TTC549 (cell line): ENCODE data around the gene FUT2.
A peak's percentile ranks its signal among the peaks of the same experiment; 100 is the strongest.
"Not testable (repeated sequence)": the region's sequence is repeated elsewhere in the genome, so short reads cannot be mapped to it uniquely, and the experiment has no call there.

ENCODE experiments used
- FAIRE-seq: peaks from 2 replicates; lab custom pipeline; 2012; peaks lifted over from hg19 to GRCh38; lab: Jason Lieb, UNC

FUT2 gene

GRCh38 chr19:48695743-48696352 lies at the start of gene FUT2:
Gene FUT2, plus strand, starts transcription at chr19:48695971. Its CDS starts 6,986 bp downstream, at chr19:48702957.
- FAIRE-seq = no peak

GRCh38 chr19:48646001-48646721 lies 49.6 kb upstream of the FUT2 start, which contains the start of gene CA11:
Gene CA11, minus strand, starts transcription at chr19:48646187. Its CDS starts 555 bp downstream, at chr19:48645632.
- FAIRE-seq = no peak

DNA sequence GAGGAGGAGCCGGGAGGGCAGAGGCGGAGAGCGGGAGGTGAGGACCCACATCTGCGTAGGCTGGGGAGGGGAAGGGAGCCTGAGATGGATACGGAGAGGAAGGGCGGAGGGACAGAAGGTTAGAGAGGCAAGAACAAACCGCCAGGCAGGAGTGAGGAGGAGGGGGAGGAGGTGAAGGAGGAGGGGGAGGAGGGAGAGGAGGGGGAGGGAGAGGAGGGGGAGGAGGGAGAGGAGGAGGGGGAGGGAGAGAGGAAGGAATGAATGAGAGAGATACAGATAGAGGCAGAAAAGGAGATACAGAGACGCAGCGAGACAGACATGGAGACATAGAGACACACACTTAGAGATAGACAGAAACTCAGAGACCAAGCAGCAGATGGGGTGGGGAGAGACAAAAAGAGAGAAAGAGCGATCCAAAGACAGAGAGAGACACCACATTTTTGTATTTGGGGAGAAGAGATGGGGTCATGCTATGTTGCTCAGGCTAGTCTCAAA lies 49.0 kb upstream of the FUT2 start:
- FAIRE-seq = no peak

DNA sequence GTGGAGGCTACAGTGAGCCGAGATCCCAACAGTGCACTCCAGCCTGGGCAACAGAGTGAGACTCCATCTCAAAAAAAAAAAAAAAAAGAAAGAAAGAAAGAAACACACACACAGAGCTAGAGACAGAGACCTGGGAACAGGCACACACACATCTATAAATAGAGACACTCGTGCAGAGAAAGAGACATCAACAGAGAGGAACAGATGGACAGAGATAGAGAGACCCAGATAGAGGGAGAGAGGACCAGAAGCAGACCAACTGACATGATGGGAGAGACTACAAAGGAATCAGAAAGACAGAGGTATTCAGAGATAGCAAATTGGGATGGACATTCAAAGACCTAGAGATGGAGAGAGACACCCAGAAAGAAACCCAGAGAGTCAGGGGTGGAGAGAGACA lies 47.6 kb upstream of the FUT2 start:
- FAIRE-seq = no peak

DNA sequence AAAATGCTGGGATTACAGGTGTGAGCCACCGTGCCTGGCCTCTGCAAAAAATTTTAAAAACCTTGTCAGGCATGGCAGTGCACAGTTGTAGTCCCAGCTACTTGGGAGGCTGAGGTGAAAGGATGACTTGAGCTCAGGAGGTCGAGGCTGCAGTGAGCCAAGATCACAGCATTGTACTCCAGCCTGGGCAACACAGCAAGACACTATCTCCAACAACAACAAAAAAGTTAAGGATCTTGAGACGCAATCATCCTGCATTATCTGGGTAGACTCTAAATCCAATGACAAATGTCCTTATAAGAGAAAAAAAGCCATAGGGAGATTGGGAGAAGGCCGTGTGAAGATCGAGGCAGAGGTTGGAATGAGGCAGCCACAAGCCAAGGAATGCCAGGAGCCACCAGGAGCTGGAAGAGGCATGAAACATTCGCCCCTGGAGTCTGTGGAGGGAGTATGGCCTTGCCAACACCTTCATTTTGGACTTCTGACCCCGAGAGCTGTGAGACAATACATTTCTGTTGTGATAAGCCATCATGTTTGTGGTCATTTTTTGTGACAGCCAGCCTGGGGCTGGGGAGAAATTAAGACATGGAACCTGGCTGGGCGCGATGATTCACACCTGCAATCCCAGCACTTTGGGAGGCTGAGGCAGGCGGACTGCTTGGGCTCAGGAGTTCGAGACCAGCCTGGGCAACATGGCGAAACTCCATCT lies 44.6 kb upstream of the FUT2 start:
- no peak for FAIRE-seq

DNA sequence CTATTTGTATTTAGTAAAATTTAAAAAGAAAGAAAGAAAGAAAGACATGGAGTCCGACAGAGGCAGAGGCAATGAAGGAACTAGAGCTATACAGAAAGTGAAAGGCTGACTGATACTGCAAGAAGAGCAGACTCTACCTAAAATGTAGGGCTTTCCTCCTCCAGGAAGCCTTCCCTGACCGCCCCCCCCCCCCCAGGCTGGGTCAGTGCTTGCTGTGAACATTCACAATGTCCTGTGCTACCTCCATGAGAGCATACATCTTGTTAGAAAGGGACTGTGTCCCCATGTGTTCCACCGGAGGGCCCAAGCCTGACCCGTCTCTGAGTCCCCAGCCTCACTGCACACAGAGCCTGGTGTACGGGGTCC lies 44.1 kb upstream of the FUT2 start:
- FAIRE-seq = no peak

- FAIRE-seq = no peak
Observed at GRCh38 chr19:48654299-48655059, 41.3 kb upstream of the FUT2 start.

DNA sequence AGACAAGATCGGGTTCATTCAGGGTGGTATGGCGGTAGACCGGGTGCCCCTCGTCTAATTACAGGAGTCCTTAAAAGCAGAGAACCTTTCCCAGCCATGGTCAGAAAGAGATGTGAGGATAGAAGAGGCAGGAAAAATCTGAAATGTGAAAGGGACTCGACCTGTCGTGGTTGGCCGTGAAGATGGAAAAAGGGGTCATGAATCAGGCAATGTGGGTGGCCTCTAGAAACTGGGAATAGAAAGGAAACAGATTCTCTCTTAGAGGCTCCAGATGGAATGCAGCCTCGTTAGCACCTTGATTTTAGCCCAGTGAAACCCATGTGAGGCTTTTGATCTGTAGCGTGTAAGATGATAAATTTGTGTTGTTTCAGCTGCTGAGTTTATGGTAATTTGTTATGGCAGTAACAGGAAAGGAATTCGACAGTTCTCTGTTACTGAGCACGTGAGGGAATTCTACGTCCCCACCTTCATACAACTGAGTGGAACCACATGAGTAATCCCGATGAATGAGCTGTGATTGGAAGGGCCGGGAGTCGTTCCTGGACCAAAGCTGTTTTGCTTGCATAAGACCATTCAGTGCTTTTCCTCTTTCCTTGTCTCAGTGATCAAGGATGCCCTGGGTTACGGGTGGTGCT lies 38.8 kb upstream of the FUT2 start:
- no peak for FAIRE-seq

- FAIRE-seq = not testable (repeated sequence)
Observed at GRCh38 chr19:48657828-48658227, 37.9 kb upstream of the FUT2 start.

DNA sequence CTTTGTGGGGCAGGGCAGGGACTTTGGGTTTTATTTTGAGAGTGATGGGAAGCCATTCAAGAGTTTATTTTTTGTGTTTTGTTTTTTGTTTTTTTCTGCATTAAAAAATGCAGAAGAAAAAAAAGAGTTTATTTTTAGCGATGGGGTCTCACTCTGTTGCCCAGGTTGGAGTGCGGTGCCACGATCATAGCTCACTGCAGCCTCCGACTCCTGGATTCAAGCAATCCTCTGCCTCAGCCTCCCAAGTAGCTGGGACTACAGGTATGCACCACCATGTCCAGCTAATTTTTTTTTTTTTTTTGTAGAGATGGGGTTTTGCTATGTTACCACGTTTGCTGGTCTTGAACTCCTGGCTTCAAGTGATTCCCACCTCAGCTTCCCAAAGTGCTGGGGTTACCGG lies 37.3 kb upstream of the FUT2 start:
- no peak for FAIRE-seq

DNA sequence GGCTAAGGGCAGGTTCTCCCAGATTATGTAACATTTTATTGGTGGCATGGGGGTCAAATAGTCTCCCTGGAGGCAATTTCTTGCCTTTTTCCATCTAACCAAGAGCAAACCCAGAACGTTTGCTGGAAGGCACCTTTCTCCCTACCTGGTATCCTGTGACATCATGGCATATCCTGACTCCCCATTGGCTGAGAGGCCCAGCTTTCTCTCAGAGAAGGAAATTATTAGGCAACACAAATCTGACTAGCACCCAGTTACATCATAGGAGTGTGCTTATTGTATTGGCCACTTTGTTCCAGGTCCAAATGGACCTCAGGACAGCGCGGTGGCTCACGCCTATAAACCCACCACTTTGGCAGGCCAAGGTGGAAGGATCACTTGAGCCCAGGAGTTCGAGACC lies 36.0 kb upstream of the FUT2 start:
- no peak for FAIRE-seq

GRCh38 chr19:48660852-48661710 lies 34.7 kb upstream of the FUT2 start:
- FAIRE-seq = peak; percentile 99

GRCh38 chr19:48661711-48662090 lies 34.1 kb upstream of the FUT2 start:
- FAIRE-seq = no peak

GRCh38 chr19:48663667-48664066 lies 32.1 kb upstream of the FUT2 start:
- no peak for FAIRE-seq

DNA sequence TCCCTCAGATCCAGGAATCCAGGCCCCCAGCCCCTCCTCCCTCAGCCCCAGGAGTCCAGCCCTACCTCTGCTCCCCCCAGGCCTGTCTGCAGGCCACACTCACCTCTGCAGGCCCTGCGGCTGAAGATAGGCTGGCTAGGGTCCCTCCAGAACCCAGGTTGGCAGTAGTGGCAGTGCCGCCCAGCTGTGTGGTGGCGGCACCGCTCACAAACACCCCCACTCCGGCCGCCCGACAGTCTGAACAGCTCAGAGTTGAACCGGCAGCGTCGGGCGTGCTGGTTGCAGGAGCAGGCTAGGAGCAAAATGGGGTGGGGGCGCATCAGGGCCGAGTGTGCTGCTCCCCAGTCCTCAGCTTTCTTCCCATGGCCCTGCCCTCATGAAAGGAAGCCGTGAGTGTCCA lies 31.3 kb upstream of the FUT2 start:
- FAIRE-seq = no peak

DNA sequence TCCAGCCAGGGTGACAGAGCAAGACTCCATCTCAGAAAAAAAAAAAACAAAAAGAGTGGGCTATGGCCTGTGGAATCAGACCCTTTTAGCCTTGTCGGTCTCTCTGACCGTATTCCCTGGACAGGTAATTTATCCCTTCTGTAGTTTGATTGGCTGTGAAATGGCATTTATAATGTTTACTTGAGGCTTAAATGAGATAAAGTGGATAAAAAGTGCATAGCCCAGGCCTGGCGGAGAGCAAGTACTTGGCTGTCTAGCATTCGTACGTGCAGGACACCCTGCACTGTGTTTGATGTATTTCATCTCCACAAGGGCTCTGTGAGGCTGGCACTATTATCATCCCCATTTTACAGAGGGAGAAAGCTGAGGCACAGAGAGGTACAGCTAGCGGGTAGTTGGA lies 30.0 kb upstream of the FUT2 start:
- FAIRE-seq = no peak

- FAIRE-seq = no peak
Observed at GRCh38 chr19:48668332-48668731, 27.4 kb upstream of the FUT2 start.

DNA sequence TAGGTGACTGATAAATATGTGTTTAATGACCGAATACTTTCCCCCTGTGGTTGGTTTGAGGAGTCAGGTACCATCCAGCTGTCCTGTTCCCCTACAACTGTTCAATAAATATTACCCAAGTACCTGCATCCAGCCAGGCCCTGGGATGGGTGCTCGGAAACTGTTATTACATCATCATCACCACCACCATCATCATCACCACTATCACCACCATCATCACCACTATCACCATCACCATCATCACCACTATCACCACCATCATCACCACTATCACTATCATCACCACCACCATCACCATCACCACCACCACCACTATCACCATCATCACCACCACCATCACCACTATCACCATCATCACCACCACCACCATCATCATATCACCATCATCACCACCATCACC lies 27.0 kb upstream of the FUT2 start:
- no peak for FAIRE-seq

DNA sequence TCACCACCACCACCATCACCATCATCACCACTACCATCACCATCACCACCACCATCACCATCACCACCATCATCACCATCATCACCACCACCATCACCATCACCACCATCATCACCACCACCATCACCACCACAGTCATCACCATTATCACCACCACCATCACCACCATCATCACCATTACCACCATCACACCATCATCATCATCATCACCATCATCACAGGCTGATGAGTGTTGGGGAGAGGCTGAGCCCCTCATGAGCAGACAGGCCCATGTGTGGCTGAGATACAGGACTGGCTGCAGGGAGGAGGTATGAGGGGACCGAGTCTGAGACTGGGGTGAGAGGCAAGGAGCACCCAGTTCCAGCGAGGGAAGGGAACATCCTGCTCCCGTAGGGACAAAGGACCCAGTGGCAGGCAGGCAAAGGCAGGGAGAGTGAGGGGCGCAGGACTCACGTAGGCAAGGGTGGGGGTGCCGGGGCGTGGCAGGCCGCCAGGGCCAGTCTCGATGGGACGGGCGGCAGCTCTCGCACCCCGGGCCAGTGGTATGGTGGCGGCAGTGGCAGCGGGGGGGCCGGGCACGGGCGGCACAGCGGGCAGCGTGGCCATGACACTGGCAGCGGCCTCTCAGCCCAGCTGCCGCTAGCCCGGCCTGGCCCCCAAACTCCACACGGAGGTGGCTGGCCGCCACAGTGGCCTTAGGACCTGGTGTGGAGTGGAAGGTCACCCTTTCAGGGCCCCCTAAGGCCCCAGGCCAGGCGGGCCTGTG lies 25.7 kb upstream of the FUT2 start:
- FAIRE-seq = no peak

- no peak for FAIRE-seq
Observed at GRCh38 chr19:48670699-48671445, 24.9 kb upstream of the FUT2 start.
